ENCODE measurements around the gene TRIM73. TPM values are rescaled to one million over a fixed set of nuclear protein-coding genes. Genes with fewer than 3 reads are reported as not detected.
"Not testable (repeated sequence)": the region's sequence is repeated elsewhere in the genome, so short reads cannot be mapped to it uniquely, and the experiment has no call there.

The TRIM73 gene
- total RNA-seq, 4 donors from 2014 or later, result 0.04 to 1.1 (median 0.33) TPM

GRCh38 chr7:75400575-75400974, 5.1 kb downstream of the TRIM73 start:
- DNase-seq, H3K4me3 ChIP-seq, ATAC-seq: not testable (repeated sequence)

GRCh38 chr7:75403455-75404443, 8.3 kb downstream of the TRIM73 start:
- peak; percentile 73 to 80 for ATAC-seq
- H3K9me3 ChIP-seq; in situ Hi-C loops (cut with MboI; ENCODE audit: low sequenced_read_pairs in 4 of 4); DNase-seq; H3K27ac ChIP-seq; intact Hi-C loops (cut with DNase I; ENCODE audit: low total_unique reads); H3K36me3 ChIP-seq; H3K4me3 ChIP-seq; H3K4me1 ChIP-seq; H3K27me3 ChIP-seq: not testable (repeated sequence)

More at GRCh38 chr7:75400575-75400974, 5.1 kb downstream of the TRIM73 start:
- H3K27ac ChIP-seq; H3K4me1 ChIP-seq; H3K9me3 ChIP-seq; H3K27me3 ChIP-seq; intact Hi-C loops (cut with DNase I; ENCODE audit: low total_unique reads); H3K36me3 ChIP-seq; in situ Hi-C loops (cut with MboI; ENCODE audit: low sequenced_read_pairs in 4 of 4): not testable (repeated sequence)

- in situ Hi-C loops (cut with MboI; ENCODE audit: low sequenced_read_pairs in 4 of 4); intact Hi-C loops (cut with DNase I; ENCODE audit: low total_unique reads); DNase-seq; H3K27me3 ChIP-seq; H3K9me3 ChIP-seq; H3K27ac ChIP-seq; H3K4me1 ChIP-seq; H3K36me3 ChIP-seq; H3K4me3 ChIP-seq: not testable (repeated sequence)
- ATAC-seq, result peak in 1 of 2 donors; percentile 55
Measured at GRCh38 chr7:75404663-75405062, 9.2 kb downstream of the TRIM73 start.

- Histone ChIP-seq H3K4me3 (peak overlapping the region in 3 of 4 donors; percentile 32 to 57 (median 48)), H3K27ac (peak overlapping the region in 3 of 4 donors; percentile 56 to 62 (median 61))
- H3K9me3 ChIP-seq; DNase-seq; intact Hi-C loops (cut with DNase I; ENCODE audit: low total_unique reads); H3K36me3 ChIP-seq; in situ Hi-C loops (cut with MboI; ENCODE audit: low sequenced_read_pairs in 4 of 4); H3K4me1 ChIP-seq; H3K27me3 ChIP-seq: not testable (repeated sequence)
- ATAC-seq, result peak; percentile 92 to 94
Measured at GRCh38 chr7:75409880-75410822, 14.7 kb downstream of the TRIM73 start.

GRCh38 chr7:75410823-75411173, 15.4 kb downstream of the TRIM73 start:
- H3K4me3 ChIP-seq; H3K4me1 ChIP-seq; H3K36me3 ChIP-seq; H3K27me3 ChIP-seq; H3K27ac ChIP-seq; intact Hi-C loops (cut with DNase I; ENCODE audit: low total_unique reads); H3K9me3 ChIP-seq; ATAC-seq; DNase-seq; in situ Hi-C loops (cut with MboI; ENCODE audit: low sequenced_read_pairs in 4 of 4): not testable (repeated sequence)

GRCh38 chr7:75414204-75414603, 18.8 kb downstream of the TRIM73 start:
- in situ Hi-C loops (cut with MboI; ENCODE audit: low sequenced_read_pairs in 4 of 4); H3K27me3 ChIP-seq; H3K36me3 ChIP-seq; H3K9me3 ChIP-seq; DNase-seq; H3K4me3 ChIP-seq; intact Hi-C loops (cut with DNase I; ENCODE audit: low total_unique reads); ATAC-seq; H3K4me1 ChIP-seq; H3K27ac ChIP-seq: not testable (repeated sequence)

GRCh38 chr7:75414708-75415427, 19.4 kb downstream of the TRIM73 start:
- H3K36me3 ChIP-seq; in situ Hi-C loops (cut with MboI; ENCODE audit: low sequenced_read_pairs in 4 of 4); H3K4me1 ChIP-seq; DNase-seq; H3K4me3 ChIP-seq; ATAC-seq; H3K27me3 ChIP-seq; H3K9me3 ChIP-seq; intact Hi-C loops (cut with DNase I; ENCODE audit: low total_unique reads): not testable (repeated sequence)
- peak overlapping the region in 1 of 4 donors; percentile 22 for H3K27ac ChIP-seq

GRCh38 chr7:75415428-75415817, 20.0 kb downstream of the TRIM73 start:
- ATAC-seq, result peak in 1 of 2 donors; percentile 2
- H3K36me3 ChIP-seq; H3K4me1 ChIP-seq; intact Hi-C loops (cut with DNase I; ENCODE audit: low total_unique reads); H3K9me3 ChIP-seq; DNase-seq; H3K27me3 ChIP-seq; in situ Hi-C loops (cut with MboI; ENCODE audit: low sequenced_read_pairs in 4 of 4); H3K4me3 ChIP-seq: not testable (repeated sequence)
- H3K27ac ChIP-seq, result peak overlapping the region in 1 of 4 donors; percentile 22

GRCh38 chr7:75415829-75416373, 20.5 kb downstream of the TRIM73 start:
- intact Hi-C loops (cut with DNase I; ENCODE audit: low total_unique reads); H3K4me1 ChIP-seq; H3K9me3 ChIP-seq; H3K4me3 ChIP-seq; in situ Hi-C loops (cut with MboI; ENCODE audit: low sequenced_read_pairs in 4 of 4); H3K27me3 ChIP-seq; H3K36me3 ChIP-seq: not testable (repeated sequence)
- peak in 1 of 2 donors; percentile 40 for ATAC-seq
- peak in 1 of 2 donors; percentile 27 for DNase-seq
- H3K27ac ChIP-seq, result peak overlapping the region in 1 of 4 donors; percentile 22

- peaks cover 0 to 15% of the 10 kb centered on the region in 2 donors for H3K36me3 ChIP-seq
- ATAC-seq; H3K4me3 ChIP-seq; intact Hi-C loops (cut with DNase I; ENCODE audit: low total_unique reads); H3K27me3 ChIP-seq; H3K4me1 ChIP-seq; in situ Hi-C loops (cut with MboI; ENCODE audit: low sequenced_read_pairs in 4 of 4); H3K27ac ChIP-seq; H3K9me3 ChIP-seq; DNase-seq: not testable (repeated sequence)
Measured at GRCh38 chr7:75416787-75417186, 21.4 kb downstream of the TRIM73 start.
